Endodermal cell (in vitro differentiated cells): ENCODE results near the gene GTF2IRD1. TPM values are rescaled to one million over a fixed set of nuclear protein-coding genes. Genes with fewer than 3 reads are reported as not detected.

ENCODE experiments used
- DNase-seq: peaks from one replicate; pipeline ENCODE4 v3.0.0-alpha.2; 2017
- H3K27ac ChIP-seq: 2 replicates; pipeline ENCODE4 v1.5.1; 2013; ENCODE audit warnings: mild to moderate bottlenecking, low read depth, low read length, moderate library complexity
- H3K27me3 ChIP-seq: 2 replicates; pipeline ENCODE4 v1.6.1; 2013; ENCODE audit warnings: mild to moderate bottlenecking, low read length, moderate library complexity; ENCODE audit not compliant: insufficient read depth, control insufficient read depth, poor library complexity, severe bottlenecking
- H3K36me3 ChIP-seq: 2 replicates; pipeline ENCODE4 v1.7.0; 2013; ENCODE audit warnings: mild to moderate bottlenecking, low read length, moderate library complexity; ENCODE audit not compliant: control insufficient read depth, insufficient read depth
- H3K4me1 ChIP-seq: one replicate; pipeline ENCODE4 v1.7.0; 2013; ENCODE audit warnings: low read length; ENCODE audit not compliant: control insufficient read depth, insufficient read depth
- H3K4me3 ChIP-seq: 2 replicates; pipeline ENCODE4 v1.5.1; 2013; ENCODE audit warnings: mild to moderate bottlenecking, low read length, moderate library complexity
- H3K9ac ChIP-seq: 2 replicates; pipeline ENCODE4 v1.6.1; 2013; ENCODE audit warnings: mild to moderate bottlenecking, low read length, moderate library complexity; ENCODE audit not compliant: poor library complexity, severe bottlenecking; ENCODE audit errors: extremely low read depth
- H3K9me3 ChIP-seq: 2 replicates; pipeline ENCODE4 v1.6.1; 2013; ENCODE audit warnings: mild to moderate bottlenecking, low read length, moderate library complexity; ENCODE audit not compliant: control insufficient read depth
- H3K27ac Mint-ChIP-seq: 2 replicates; pipeline ENCODE4 v1.8.0; 2020; ENCODE audit warnings: mixed read lengths
- H3K27me3 Mint-ChIP-seq: 2 replicates; pipeline ENCODE4 v1.8.0; 2021; ENCODE audit warnings: mild to moderate bottlenecking, mixed read lengths; ENCODE audit not compliant: insufficient read depth
- H3K36me3 Mint-ChIP-seq: 2 replicates; pipeline ENCODE4 v1.8.0; 2020; ENCODE audit warnings: low read depth, mixed read lengths
- H3K4me1 Mint-ChIP-seq: 2 replicates; pipeline ENCODE4 v1.8.0; 2020; ENCODE audit warnings: mixed read lengths
- H3K4me3 Mint-ChIP-seq: 2 replicates; pipeline ENCODE4 v1.8.0; 2020; ENCODE audit warnings: mild to moderate bottlenecking, moderate library complexity, mixed read lengths
- H3K9me3 Mint-ChIP-seq: 2 replicates; pipeline ENCODE4 v1.8.0; 2020; ENCODE audit warnings: mild to moderate bottlenecking, mixed read lengths
- WGBS, 2 experiments: methylation state at CpG; one replicate each; pipeline versions ENCODE4 v1.1.5 to v1.1.7; 2013; ENCODE audit warnings: missing lambda C conversion rate in 2 of 2, mixed read lengths in 1 of 2; ENCODE audit not compliant: insufficient coverage in 1 of 2, insufficient read length in 1 of 2; 5-methylcytosine and 5-hydroxymethylcytosine counted together
- total RNA-seq, 2 donors: library from RNA; stranded (reverse); fragmentation: NEBNext Ultra II Directional in 1 of 2; extraction: Animal tissue kit (Norgen Biotek cat#: 25700) in 1 of 2; gene quantifications; 2 replicates in 1 of 2; 3 replicates in 1 of 2; pipeline ENCODE4 v1.2.1, GENCODE V29; 2021
- TF ChIP-seq, protein P1 (sequence below): fragments of 200-600 bp; sonication (generic); conservative IDR thresholded peaks from 2 replicates; pipeline ENCODE4 v1.5.0; 2021; ENCODE audit warnings: antibody characterized with exemption, mild to moderate bottlenecking

The GTF2IRD1 gene
- total RNA-seq, 2 donors from 2014 or later = 54.8 to 84.4 TPM

DNA sequence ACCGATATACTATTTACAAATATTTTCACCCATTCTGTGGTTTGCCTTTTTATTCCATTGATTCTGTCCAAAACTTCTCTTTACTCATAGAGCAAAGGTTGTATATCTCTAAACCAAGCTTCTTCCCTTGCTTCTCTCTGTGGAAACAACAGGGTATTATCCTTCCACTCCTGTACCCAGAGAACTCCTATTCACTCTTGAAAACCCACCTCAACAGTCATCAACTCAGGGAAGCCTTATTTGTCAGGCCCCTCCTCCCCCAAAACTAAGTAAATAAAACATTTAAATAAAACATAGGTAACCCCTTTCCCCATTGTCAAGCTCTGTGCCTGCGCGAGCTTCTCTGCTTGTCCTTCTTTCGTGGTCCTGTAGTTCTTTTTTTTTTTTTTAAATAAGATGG, 44.6 kb downstream of the GTF2IRD1 start:
- H3K9me3 Mint-ChIP-seq = peaks cover under 1% of the 10 kb centered on the region
- Histone ChIP-seq H3K27me3 (no peaks in the 10 kb centered on the region), H3K36me3 (peaks cover 26% of the 10 kb centered on the region), H3K4me1 (no peaks in the 10 kb centered on the region), H3K9me3 (no peaks in the 10 kb centered on the region), H3K27ac (no peak overlapping the region), H3K9ac (no peak overlapping the region), H3K4me3 (no peak overlapping the region)
- 92 to 100% methylated on average over 4 of the region's 4 CpGs for WGBS, 2 experiments
- no peaks in the 10 kb centered on the region for H3K27me3 Mint-ChIP-seq
- peaks cover 4% of the 10 kb centered on the region for H3K4me1 Mint-ChIP-seq
- H3K27ac Mint-ChIP-seq = no peak overlapping the region
- TF ChIP-seq, protein P1, sequence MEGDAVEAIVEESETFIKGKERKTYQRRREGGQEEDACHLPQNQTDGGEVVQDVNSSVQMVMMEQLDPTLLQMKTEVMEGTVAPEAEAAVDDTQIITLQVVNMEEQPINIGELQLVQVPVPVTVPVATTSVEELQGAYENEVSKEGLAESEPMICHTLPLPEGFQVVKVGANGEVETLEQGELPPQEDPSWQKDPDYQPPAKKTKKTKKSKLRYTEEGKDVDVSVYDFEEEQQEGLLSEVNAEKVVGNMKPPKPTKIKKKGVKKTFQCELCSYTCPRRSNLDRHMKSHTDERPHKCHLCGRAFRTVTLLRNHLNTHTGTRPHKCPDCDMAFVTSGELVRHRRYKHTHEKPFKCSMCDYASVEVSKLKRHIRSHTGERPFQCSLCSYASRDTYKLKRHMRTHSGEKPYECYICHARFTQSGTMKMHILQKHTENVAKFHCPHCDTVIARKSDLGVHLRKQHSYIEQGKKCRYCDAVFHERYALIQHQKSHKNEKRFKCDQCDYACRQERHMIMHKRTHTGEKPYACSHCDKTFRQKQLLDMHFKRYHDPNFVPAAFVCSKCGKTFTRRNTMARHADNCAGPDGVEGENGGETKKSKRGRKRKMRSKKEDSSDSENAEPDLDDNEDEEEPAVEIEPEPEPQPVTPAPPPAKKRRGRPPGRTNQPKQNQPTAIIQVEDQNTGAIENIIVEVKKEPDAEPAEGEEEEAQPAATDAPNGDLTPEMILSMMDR = no peak
- peaks cover 45% of the 10 kb centered on the region for H3K36me3 Mint-ChIP-seq
- DNase-seq = no peak
- no peak overlapping the region for H3K4me3 Mint-ChIP-seq

DNA sequence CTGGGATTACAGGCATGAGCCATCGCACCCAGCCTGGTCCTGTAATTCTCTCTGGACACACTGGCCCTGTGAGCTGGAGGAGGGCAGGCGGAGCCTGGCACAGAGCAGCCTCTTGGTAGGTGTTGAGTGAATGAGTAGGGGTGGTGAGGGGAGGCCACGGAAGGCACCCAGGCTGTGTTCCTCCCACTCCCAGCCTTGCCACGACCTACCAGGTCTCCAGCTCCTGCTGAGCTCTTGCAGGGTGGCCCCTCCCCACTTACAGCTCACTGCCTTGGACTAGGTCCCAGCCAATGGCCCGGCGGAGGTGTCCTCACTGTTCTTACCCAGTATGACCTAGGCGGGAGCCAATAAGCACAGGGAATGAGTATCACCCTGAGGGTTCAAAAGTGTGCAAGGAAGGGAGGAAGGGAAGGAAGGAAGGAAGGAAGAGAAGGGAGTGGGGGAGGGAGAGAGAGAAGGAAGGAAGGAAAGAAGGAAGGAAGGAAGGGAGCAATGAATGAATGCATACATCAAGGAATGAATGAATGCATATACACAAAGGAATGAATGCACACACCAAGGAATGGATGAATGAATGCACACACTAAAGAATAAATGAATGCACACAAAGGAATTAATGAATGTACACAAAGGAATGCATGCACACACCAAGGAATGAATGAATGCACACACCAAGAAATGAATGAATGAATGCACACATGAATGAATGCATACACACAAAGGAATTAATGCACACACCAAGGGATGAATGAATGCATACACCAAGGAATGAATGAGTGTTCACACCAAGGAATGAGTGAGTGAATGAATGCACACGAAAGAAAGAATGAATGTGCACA, 45.5 kb downstream of the GTF2IRD1 start:
- Histone ChIP-seq H3K9ac (no peak overlapping the region), H3K4me1 (no peaks in the 10 kb centered on the region), H3K9me3 (no peaks in the 10 kb centered on the region), H3K27me3 (no peaks in the 10 kb centered on the region), H3K4me3 (no peak overlapping the region), H3K36me3 (peaks cover 25% of the 10 kb centered on the region), H3K27ac (no peak overlapping the region)
- Mint-ChIP-seq H3K4me3 (no peak overlapping the region), H3K36me3 (peaks cover 44% of the 10 kb centered on the region), H3K27me3 (no peaks in the 10 kb centered on the region), H3K9me3 (no peaks in the 10 kb centered on the region), H3K27ac (no peak overlapping the region), H3K4me1 (peaks cover 4% of the 10 kb centered on the region)
- TF ChIP-seq, protein P1 = no peak
- WGBS, 2 experiments = 93 to 97% methylated on average over 5 to 8 of the region's 8 CpGs
- no peak for DNase-seq

DNA sequence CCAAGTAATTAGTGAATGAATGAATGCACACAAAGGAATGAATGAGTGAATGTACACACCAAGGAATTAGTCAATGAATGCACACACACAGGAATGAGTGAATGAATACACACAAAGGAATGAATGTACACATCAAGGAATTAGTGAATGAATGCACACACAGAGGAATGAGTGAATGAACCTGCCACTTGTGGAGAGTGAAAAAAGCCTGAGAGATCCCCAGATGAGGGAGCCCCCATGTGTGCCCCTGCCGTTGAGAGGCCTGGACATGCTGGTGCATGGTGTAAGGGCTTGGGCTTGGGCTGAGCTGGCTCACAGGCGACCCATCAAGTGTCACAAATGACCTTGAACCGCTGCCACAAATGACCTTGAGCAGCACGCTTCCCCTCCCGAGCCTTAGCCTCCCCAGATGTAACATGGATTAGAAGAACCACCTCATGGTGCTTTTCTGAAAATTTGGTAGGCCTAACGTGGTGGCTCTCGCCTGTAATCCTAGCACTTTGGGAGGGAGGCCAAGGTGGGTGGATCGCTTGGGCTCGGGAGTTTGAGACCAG, 46.2 kb downstream of the GTF2IRD1 start:
- DNase-seq = no peak
- no peaks in the 10 kb centered on the region for H3K27me3 Mint-ChIP-seq
- peaks cover 4% of the 10 kb centered on the region for H3K4me1 Mint-ChIP-seq
- H3K9ac ChIP-seq = no peak overlapping the region
- WGBS, 2 experiments = 93 to 96% methylated on average over 7 to 9 of the region's 9 CpGs
- no peak overlapping the region for H3K27ac ChIP-seq
- no peaks in the 10 kb centered on the region for H3K4me1 ChIP-seq
- H3K4me3 ChIP-seq = no peak overlapping the region
- H3K27ac Mint-ChIP-seq = no peak overlapping the region
- H3K36me3 ChIP-seq = peaks cover 25% of the 10 kb centered on the region
- TF ChIP-seq, protein P1 = no peak
- no peaks in the 10 kb centered on the region for H3K27me3 ChIP-seq
- no peak overlapping the region for H3K4me3 Mint-ChIP-seq
- peaks cover 45% of the 10 kb centered on the region for H3K36me3 Mint-ChIP-seq
- no peaks in the 10 kb centered on the region for H3K9me3 ChIP-seq
- H3K9me3 Mint-ChIP-seq = no peaks in the 10 kb centered on the region
